ENCODE results near the gene BEX5.
"Not testable (repeated sequence)": the region's sequence is repeated elsewhere in the genome, so short reads cannot be mapped to it uniquely, and the experiment has no call there.

BEX5 gene

DNA sequence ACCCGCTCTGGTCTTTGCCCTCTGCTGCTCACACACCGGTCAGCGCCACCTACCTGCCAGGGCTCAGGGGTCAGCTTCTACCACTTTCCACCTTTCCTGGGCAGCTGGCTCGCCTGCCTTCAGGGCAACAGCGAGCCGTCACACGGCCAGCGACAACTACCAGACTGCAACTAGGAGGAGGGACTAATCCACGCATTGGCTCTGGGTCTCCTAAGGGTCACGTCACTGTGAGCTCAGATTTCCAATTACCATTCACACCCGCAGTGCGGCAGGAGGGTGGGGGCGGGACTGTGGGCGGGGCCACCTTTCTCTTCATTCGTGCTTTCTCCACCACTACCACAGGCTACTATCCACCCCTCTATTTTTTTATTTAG is at the start of gene BEX5:
TSS of gene BEX5 (minus strand) at position 172 of the 374 bp plus-strand sequence. CDS start 1,712 bp downstream, outside the sequence.
- peak; percentile 71 to 74 for DNase-seq

DNA sequence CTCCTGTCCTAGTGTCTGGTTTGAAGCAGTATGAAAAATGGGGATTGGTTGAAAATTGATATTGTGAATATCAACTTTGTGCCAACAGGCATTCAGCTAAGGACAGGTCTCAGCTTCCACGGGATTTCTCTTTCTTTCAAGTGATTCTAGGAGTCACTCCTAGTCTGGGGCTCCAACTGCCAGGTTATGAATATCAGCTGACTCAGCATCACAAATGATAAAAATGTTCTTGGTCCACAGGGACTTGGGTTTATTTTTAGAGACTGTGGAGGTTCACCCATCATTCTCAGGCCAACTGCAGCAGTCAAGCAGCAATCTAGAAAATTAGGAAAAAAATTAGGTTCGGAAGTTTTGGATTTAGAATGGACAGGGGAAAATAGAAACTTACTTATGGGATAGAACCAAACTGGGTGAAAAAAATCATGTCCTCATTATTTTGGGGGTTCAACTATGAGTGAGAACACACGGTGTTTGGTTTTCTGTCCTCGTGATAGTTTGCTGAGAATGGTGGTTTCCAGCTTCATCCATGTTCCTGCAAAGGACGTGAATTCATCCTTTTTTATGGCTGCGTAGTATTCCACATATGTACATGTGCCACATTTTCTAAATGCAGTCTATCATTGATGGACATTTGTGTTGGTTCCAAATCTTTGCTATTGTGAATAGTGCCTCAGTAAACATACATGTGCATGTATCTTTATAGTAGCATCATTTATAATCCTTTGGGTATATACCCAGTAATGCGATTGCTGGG is 30.4 kb upstream of the BEX5 start:
- no peak for DNase-seq

GRCh38 chrX:102154900-102155805 is 624 bp downstream of the BEX5 start:
- peak in 1 of 2 donors; percentile 31 for DNase-seq

DNA sequence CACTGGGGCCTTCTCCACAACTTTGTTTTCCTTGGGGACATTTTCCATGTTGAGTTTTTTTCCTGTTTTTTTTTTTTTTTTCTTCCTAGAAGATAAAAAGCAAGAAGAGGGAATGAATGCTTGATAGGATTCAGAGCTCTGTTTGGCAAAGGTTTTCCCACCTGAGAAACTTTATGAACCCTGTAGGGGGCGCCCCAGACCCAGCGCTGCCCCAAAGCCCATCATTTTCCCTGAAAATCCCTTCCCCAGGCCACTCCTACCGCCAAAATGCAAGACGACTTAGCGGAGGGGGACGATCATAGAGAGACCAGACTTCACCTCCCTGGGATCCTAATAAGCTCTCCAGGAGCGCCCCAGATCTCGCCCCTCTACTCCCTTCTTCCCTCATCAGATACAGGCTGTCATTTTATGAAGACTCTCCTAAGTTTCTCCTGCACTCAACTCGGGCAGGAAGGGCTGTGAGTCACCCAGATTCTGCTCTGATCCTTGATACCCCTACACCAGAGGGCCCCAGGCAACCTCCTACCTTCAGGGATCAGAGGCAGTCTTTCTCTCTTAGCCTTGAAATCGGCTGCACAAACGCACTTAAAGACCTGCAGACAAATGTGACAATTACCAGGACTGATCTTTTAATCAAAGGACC is 1.4 kb downstream of the BEX5 start:
- DNase-seq: peak in 1 of 2 donors; percentile 8

DNA sequence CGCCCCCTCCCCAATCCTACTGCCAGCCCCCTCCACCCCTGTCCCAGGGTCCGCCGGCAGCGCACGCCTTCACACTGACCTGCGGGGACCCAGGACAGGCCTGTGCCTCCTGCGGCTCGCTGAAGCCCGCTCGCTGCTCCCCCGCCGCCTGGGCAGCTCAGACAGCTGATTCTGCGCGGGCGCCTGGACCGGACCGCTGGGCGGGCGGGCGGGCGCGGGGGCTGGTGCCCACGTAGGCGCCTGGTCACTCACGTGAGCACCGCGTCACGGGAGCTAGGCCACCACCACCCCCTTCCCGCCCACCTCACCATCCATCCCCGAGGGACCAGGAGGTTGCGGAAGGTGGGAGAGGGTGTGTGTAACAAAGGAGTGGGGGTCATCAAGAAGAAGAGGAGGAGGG is 13.5 kb downstream of the BEX5 start, which contains the start of gene TCEAL6:
TSS of gene TCEAL6 (minus strand) at position 208 of the 400 bp plus-strand sequence.
- DNase-seq: not testable (repeated sequence)

GRCh38 chrX:102141631-102142030 is 14.1 kb downstream of the BEX5 start:
- DNase-seq: not testable (repeated sequence)

DNA sequence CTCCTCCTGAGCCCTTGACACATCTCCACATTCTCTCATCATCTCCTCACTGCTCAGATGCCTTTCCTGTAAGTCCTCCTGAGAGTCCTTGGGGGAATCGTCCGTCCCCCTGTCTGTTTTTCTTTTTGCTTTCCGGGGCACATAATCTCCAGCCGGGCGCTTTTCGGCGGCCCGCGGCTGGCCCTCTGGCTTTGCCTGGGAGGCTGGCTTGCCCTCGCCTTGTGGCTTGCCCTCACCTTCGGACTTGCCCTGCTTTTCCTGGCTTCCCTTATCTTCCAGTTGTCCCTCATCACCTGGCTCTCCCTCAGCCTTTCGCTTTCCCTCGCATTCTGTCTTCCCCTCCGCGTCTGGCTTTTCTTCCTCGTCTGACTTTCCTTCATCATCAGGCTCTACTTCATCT is 14.9 kb downstream of the BEX5 start:
- DNase-seq: not testable (repeated sequence)

- no peak for DNase-seq
Observed at GRCh38 chrX:102138064-102138463, 17.7 kb downstream of the BEX5 start.

DNA sequence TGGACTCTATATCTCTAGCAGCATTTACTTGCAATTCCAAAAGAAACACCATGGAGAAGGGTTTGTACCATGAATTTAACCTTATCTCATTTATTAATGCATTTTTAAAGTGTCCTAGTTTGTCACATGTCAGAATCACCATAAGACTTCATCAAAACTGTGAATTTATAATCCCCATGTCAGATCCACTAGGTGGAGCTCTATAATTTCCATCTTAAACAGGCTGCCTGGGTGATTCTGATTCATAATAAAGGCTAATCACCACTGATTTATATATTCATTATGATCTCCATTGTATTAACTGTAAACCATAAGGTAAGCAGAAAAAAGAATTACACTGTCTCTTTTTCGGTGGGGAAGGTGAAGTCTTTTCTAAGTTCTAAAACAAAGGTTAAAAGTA is 26.3 kb downstream of the BEX5 start:
- peak in 1 of 2 donors; percentile 15 for DNase-seq

DNA sequence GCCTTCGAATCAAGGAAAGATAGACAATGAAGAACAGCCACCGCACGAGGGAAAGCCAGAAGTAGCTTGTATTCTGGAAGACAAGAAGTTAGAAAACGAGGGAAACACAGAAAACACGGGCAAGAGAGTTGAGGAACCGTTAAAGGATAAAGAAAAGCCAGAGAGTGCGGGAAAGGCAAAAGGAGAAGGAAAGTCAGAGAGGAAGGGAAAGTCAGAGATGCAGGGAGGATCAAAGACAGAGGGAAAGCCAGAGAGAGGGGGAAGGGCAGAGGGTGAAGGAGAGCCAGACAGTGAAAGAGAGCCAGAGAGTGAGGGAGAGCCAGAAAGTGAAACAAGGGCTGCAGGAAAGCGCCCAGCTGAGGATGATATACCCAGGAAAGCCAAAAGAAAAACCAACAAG is 28.9 kb downstream of the BEX5 start:
- DNase-seq: no peak

DNA sequence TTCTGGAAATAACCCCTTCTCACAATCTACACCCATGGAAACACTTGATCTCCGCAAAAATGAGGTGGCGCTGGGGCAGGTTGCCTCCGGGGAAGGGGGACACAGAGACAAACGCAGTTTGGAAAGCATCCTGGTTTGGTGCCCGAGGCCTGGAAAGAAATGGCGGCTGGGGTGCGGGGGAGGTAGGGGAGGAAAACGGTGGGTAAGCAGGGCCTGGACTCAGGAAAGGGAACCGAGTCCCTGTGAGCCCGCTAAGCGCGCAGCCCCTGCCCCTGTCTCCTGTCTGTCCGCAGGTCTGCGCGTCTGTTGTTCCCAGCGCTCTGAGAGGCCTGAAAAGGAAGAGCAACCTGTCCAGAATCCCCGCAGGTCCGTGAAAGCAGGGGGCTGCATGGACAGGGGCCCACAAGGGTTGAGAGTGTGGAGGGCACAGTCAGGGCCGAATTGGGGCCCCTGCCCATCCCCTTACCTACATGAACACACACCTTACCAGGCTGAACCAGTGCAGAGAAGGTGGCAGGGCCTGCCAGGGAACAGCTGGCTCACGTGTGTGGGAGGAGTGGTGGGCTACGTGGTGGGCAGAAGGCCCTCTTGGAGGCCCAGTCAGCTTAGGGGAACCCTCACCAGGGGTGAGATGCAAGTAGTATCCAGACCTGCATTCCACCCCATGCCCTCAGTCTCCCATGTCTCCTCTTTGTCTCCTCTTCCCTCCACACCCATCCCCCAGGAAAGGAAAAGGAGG is 29.5 kb downstream of the BEX5 start:
- not testable (repeated sequence) for DNase-seq

GRCh38 chrX:102125436-102125835 is 30.3 kb downstream of the BEX5 start, which contains the start of gene TCEAL2:
TSS of gene TCEAL2 (plus strand) at chrX:102125679. CDS start at chrX:102126831, 1,152 bp downstream.
- DNase-seq: not testable (repeated sequence)

- DNase-seq: not testable (repeated sequence)
Observed at GRCh38 chrX:102125014-102125413, 30.8 kb downstream of the BEX5 start.

- no peak for DNase-seq
Observed at GRCh38 chrX:102115748-102116147, 40.0 kb downstream of the BEX5 start.

DNA sequence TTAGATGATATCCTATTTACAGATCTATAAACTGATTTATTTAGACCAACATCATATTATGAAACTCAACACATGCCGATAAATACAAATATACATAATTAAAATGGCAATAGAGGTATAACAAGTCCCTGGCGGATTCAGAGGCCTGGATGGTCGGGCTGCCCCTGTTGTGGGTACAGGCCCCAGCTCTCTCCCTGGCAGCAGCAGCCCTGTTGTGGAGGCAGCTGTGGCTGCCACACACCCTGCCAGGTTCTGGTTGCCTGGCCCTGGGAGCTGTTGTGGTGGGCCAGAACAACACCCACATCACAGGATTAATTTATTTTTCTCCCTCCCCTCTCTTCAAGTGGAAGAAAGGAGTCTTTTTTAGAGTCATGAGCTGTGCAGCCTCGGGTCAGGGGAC is 42.4 kb downstream of the BEX5 start:
- no peak for DNase-seq
